ENCODE data around the gene FBXO31.

Gene FBXO31

GRCh38 chr16:87319011-87319410 lies 64.6 kb downstream of the FBXO31 start:
- Histone ChIP-seq H3K9ac (ENCODE audit: low read depth, low read length) (no peak overlapping the region), H3K27me3 (ENCODE audit: insufficient read depth, low read length) (no peaks in the 10 kb centered on the region), H3K27ac (ENCODE audit: low read length) (no peak overlapping the region), H3K4me3 (ENCODE audit: low read length) (0 out of 2 replicates have a peak overlapping the region, but pooled peaks have one; percentile 94), H3K9me3 (ENCODE audit: insufficient read depth, low read depth, low read length) (no peaks in the 10 kb centered on the region), H3K4me1 (ENCODE audit: insufficient read depth, low read length) (no peaks in the 10 kb centered on the region), H3K36me3 (ENCODE audit: insufficient read depth, low read depth, low read length) (no peaks in the 10 kb centered on the region)

GRCh38 chr16:87317750-87318644 lies 65.6 kb downstream of the FBXO31 start:
- H3K27ac ChIP-seq (ENCODE audit: low read length): peak overlapping the region; percentile 57
- H3K27me3 ChIP-seq (ENCODE audit: insufficient read depth, low read length): no peaks in the 10 kb centered on the region

GRCh38 chr16:87316923-87317749 lies 66.4 kb downstream of the FBXO31 start, which contains the start of gene C16orf95:
Gene C16orf95 (minus strand): TSS chr16:87317392. CDS start chr16:87317242, 150 bp downstream.
- H3K36me3 ChIP-seq (ENCODE audit: insufficient read depth, low read depth, low read length): no peaks in the 10 kb centered on the region
- H3K4me1 ChIP-seq (ENCODE audit: insufficient read depth, low read length): no peaks in the 10 kb centered on the region
- peak within 1 kb of the TSS; percentile 94 for H3K4me3 ChIP-seq (ENCODE audit: low read length)
- peak within 1 kb of the TSS; percentile 57 for H3K27ac ChIP-seq (ENCODE audit: low read length)
- H3K9me3 ChIP-seq (ENCODE audit: insufficient read depth, low read depth, low read length): no peaks in the 10 kb centered on the region
- peak within 1 kb of the TSS; percentile 98 for H3K9ac ChIP-seq (ENCODE audit: low read depth, low read length)
- H3K27me3 ChIP-seq (ENCODE audit: insufficient read depth, low read length): no peaks in the 10 kb centered on the region

More at GRCh38 chr16:87317750-87318644, 65.6 kb downstream of the FBXO31 start:
- H3K36me3 ChIP-seq (ENCODE audit: insufficient read depth, low read depth, low read length): no peaks in the 10 kb centered on the region
- no peaks in the 10 kb centered on the region for H3K9me3 ChIP-seq (ENCODE audit: insufficient read depth, low read depth, low read length)
- no peaks in the 10 kb centered on the region for H3K4me1 ChIP-seq (ENCODE audit: insufficient read depth, low read length)
- peak overlapping the region; percentile 94 for H3K4me3 ChIP-seq (ENCODE audit: low read length)
- H3K9ac ChIP-seq (ENCODE audit: low read depth, low read length): peak overlapping the region; percentile 98

- H3K9ac ChIP-seq (ENCODE audit: low read depth, low read length): peak overlapping the region; percentile 98; the same call in 1 of the 2 replicates
- peak overlapping the region; percentile 94 for H3K4me3 ChIP-seq (ENCODE audit: low read length)
- H3K27ac ChIP-seq (ENCODE audit: low read length): no peak overlapping the region
Observed at GRCh38 chr16:87316450-87316922, 67.1 kb downstream of the FBXO31 start.

GRCh38 chr16:87314990-87315420 lies 68.6 kb downstream of the FBXO31 start:
- H3K9ac ChIP-seq (ENCODE audit: low read depth, low read length): no peak overlapping the region
- no peaks in the 10 kb centered on the region for H3K4me1 ChIP-seq (ENCODE audit: insufficient read depth, low read length)
- H3K36me3 ChIP-seq (ENCODE audit: insufficient read depth, low read depth, low read length): no peaks in the 10 kb centered on the region
- no peak overlapping the region for H3K27ac ChIP-seq (ENCODE audit: low read length)
- H3K9me3 ChIP-seq (ENCODE audit: insufficient read depth, low read depth, low read length): no peaks in the 10 kb centered on the region
- H3K27me3 ChIP-seq (ENCODE audit: insufficient read depth, low read length): no peaks in the 10 kb centered on the region
- no peak overlapping the region for H3K4me3 ChIP-seq (ENCODE audit: low read length)

More at GRCh38 chr16:87316450-87316922, 67.1 kb downstream of the FBXO31 start:
- Histone ChIP-seq H3K9me3 (ENCODE audit: insufficient read depth, low read depth, low read length) (no peaks in the 10 kb centered on the region), H3K27me3 (ENCODE audit: insufficient read depth, low read length) (no peaks in the 10 kb centered on the region), H3K36me3 (ENCODE audit: insufficient read depth, low read depth, low read length) (no peaks in the 10 kb centered on the region), H3K4me1 (ENCODE audit: insufficient read depth, low read length) (no peaks in the 10 kb centered on the region)

- Histone ChIP-seq H3K27ac (ENCODE audit: low read length) (no peak overlapping the region), H3K4me1 (ENCODE audit: insufficient read depth, low read length) (no peaks in the 10 kb centered on the region), H3K27me3 (ENCODE audit: insufficient read depth, low read length) (no peaks in the 10 kb centered on the region), H3K9me3 (ENCODE audit: insufficient read depth, low read depth, low read length) (no peaks in the 10 kb centered on the region), H3K36me3 (ENCODE audit: insufficient read depth, low read depth, low read length) (no peaks in the 10 kb centered on the region), H3K9ac (ENCODE audit: low read depth, low read length) (no peak overlapping the region), H3K4me3 (ENCODE audit: low read length) (no peak overlapping the region)
Observed at GRCh38 chr16:87312008-87312407, 71.6 kb downstream of the FBXO31 start.

- Histone ChIP-seq H3K9ac (ENCODE audit: low read depth, low read length) (no peak overlapping the region), H3K27ac (ENCODE audit: low read length) (no peak overlapping the region), H3K36me3 (ENCODE audit: insufficient read depth, low read depth, low read length) (no peaks in the 10 kb centered on the region), H3K4me1 (ENCODE audit: insufficient read depth, low read length) (no peaks in the 10 kb centered on the region; the same call in 1 of the 2 replicates), H3K4me3 (ENCODE audit: low read length) (no peak overlapping the region), H3K27me3 (ENCODE audit: insufficient read depth, low read length) (no peaks in the 10 kb centered on the region), H3K9me3 (ENCODE audit: insufficient read depth, low read depth, low read length) (no peaks in the 10 kb centered on the region)
Observed at GRCh38 chr16:87311387-87311786, 72.2 kb downstream of the FBXO31 start.

- Histone ChIP-seq H3K27ac (ENCODE audit: low read length) (no peak overlapping the region), H3K9ac (ENCODE audit: low read depth, low read length) (no peak overlapping the region), H3K4me3 (ENCODE audit: low read length) (no peak overlapping the region), H3K36me3 (ENCODE audit: insufficient read depth, low read depth, low read length) (no peaks in the 10 kb centered on the region), H3K4me1 (ENCODE audit: insufficient read depth, low read length) (peaks cover 6% of the 10 kb centered on the region), H3K27me3 (ENCODE audit: insufficient read depth, low read length) (no peaks in the 10 kb centered on the region), H3K9me3 (ENCODE audit: insufficient read depth, low read depth, low read length) (no peaks in the 10 kb centered on the region)
Observed at GRCh38 chr16:87310610-87311009, 73.0 kb downstream of the FBXO31 start.

- H3K9me3 ChIP-seq (ENCODE audit: insufficient read depth, low read depth, low read length): no peaks in the 10 kb centered on the region
- no peak overlapping the region for H3K9ac ChIP-seq (ENCODE audit: low read depth, low read length)
- H3K36me3 ChIP-seq (ENCODE audit: insufficient read depth, low read depth, low read length): no peaks in the 10 kb centered on the region
- H3K4me3 ChIP-seq (ENCODE audit: low read length): no peak overlapping the region
- peaks cover 6% of the 10 kb centered on the region for H3K4me1 ChIP-seq (ENCODE audit: insufficient read depth, low read length)
- H3K27ac ChIP-seq (ENCODE audit: low read length): no peak overlapping the region
- H3K27me3 ChIP-seq (ENCODE audit: insufficient read depth, low read length): no peaks in the 10 kb centered on the region
Observed at GRCh38 chr16:87309620-87310525, 73.7 kb downstream of the FBXO31 start.

- peaks cover 6% of the 10 kb centered on the region for H3K4me1 ChIP-seq (ENCODE audit: insufficient read depth, low read length)
- no peaks in the 10 kb centered on the region for H3K9me3 ChIP-seq (ENCODE audit: insufficient read depth, low read depth, low read length)
- no peak overlapping the region for H3K27ac ChIP-seq (ENCODE audit: low read length)
- no peaks in the 10 kb centered on the region for H3K36me3 ChIP-seq (ENCODE audit: insufficient read depth, low read depth, low read length)
- H3K27me3 ChIP-seq (ENCODE audit: insufficient read depth, low read length): no peaks in the 10 kb centered on the region
- no peak overlapping the region for H3K9ac ChIP-seq (ENCODE audit: low read depth, low read length)
- H3K4me3 ChIP-seq (ENCODE audit: low read length): no peak overlapping the region
Observed at GRCh38 chr16:87308826-87309225, 74.8 kb downstream of the FBXO31 start.

GRCh38 chr16:87306516-87306915 lies 77.1 kb downstream of the FBXO31 start:
- Histone ChIP-seq H3K9me3 (ENCODE audit: insufficient read depth, low read depth, low read length) (no peaks in the 10 kb centered on the region), H3K4me3 (ENCODE audit: low read length) (no peak overlapping the region), H3K36me3 (ENCODE audit: insufficient read depth, low read depth, low read length) (no peaks in the 10 kb centered on the region), H3K4me1 (ENCODE audit: insufficient read depth, low read length) (peaks cover 6% of the 10 kb centered on the region), H3K27me3 (ENCODE audit: insufficient read depth, low read length) (no peaks in the 10 kb centered on the region), H3K9ac (ENCODE audit: low read depth, low read length) (no peak overlapping the region), H3K27ac (ENCODE audit: low read length) (no peak overlapping the region)

All from iPS-20b (cell line).